Ureter (tissue), 1 donor: ENCODE data around the gene PDGFRA. TPM values are rescaled to one million over a fixed set of nuclear protein-coding genes. Genes with fewer than 3 reads are reported as not detected.
"Not testable (repeated sequence)": the region's sequence is repeated elsewhere in the genome, so short reads cannot be mapped to it uniquely, and the experiment has no call there.

Experiments
- DNase-seq: peaks from one replicate; pipeline ENCODE4 v3.0.0-alpha.2; 2020; ENCODE audit warnings: low spot score
- total RNA-seq: library from RNA; stranded (reverse); gene quantifications from one replicate; pipeline ENCODE4 v1.2.4, GENCODE V29; 2023
- donor health status: DM: yes; HTN: yes; CAD: no.

Gene PDGFRA
- total RNA-seq, 1 donor from 2014 or later = 96.5 TPM

DNA sequence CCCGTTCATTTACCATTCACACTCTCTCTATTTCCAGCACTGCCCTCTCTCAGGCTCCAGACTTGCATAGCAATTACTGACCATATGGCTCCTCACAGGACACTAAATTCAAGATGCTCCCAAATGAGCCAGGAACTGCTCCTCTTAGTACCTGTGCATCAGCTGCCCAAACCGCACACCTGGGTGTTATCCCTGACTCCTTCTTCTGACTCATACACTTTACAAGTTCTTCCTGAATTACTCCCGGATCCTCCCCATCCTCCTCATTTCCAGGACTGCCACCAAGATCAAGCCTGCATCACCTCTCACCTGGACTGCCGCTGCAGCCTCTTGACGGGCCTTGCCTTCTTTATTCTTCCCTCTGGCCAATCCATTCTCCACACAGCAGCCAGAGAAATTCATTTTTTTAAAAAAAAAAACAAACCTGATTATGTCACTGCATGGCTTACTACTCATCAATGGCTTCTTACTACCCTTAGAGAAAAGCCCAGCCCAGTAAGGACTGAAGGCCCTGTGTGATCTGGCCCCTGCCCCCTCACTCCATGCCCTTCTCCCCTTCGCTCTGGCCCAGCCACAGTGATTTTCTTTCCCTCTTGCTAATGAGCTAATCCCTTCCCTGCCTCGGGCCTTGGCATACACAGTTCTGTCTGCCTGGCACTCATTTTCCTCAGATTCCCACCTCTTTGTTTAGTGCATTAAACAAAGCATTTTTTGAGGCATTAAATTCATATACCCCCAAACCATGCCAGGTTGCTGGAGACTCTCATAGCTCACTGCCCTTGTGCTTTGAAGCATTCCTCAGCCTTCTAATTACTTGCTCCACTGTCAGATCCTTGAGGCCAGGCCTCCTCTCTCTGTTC lies 92.0 kb downstream of the PDGFRA start:
- no peak for DNase-seq

DNA sequence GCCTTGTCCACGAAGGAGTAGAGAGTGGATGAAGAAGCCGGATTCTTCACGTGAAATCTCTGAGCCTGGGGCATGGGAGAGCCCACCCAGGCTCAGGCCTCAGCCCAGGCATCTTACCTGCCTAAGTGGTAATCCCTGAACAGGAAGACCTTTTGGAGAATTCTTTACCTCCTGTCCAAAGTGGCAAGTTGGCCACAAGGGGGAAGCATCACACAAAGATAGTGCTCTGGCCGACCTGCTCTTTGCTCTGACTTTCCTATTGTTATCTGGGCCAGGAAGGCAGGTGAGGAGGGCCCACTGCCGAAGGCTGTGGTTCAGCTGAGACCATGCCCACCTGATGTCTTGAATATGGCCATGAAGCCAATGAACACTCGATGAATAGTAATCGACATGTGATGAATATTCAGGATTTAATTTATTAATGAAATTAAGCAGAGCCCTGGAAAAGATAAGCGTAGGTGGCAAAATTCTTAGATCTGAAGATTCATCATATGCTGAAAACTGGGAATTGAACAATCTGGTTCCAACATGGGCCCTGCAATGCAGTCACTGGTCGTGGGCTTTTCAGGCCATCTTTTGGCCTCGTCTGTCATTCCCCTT lies 93.8 kb downstream of the PDGFRA start:
- DNase-seq = peak; percentile 74

DNA sequence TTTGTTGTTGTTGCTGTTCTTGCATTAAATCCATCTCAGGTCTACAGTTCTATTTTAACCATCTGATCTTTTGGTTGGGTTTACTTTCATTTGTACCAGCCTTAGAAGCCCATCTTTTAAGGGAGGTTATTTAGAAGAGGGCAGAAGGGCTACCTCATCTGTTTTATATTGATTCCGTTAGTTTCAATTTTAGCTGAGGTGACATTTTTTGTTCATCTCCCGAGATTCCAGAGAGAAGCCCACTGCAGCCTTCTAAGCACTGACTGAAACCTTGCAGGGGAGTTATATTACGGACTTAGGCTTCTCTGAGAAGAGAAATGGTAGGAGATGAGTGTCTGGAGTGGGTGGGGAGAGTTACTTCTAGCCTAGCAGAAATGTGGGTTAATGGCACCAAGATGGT lies 101.8 kb downstream of the PDGFRA start:
- DNase-seq = no peak

DNA sequence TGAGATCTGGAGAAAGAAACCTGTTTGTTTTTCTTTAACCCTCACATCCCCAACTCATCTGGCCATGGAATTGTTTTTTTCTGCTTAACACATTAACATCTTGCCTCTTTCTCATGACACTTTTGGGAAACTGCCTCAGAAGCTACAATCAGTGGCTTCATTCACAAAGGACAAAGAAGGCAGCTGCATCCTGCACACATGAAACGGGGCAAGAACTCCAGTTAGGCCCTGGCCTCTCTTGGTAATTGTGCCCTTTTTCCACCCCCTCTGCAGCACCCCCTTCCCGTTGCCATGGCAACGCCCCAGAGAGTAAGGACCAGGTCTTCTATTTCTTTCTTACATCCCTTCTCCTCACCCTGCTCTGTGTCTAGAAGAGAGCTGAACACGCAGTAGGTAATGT lies 103.4 kb downstream of the PDGFRA start:
- DNase-seq = no peak

DNA sequence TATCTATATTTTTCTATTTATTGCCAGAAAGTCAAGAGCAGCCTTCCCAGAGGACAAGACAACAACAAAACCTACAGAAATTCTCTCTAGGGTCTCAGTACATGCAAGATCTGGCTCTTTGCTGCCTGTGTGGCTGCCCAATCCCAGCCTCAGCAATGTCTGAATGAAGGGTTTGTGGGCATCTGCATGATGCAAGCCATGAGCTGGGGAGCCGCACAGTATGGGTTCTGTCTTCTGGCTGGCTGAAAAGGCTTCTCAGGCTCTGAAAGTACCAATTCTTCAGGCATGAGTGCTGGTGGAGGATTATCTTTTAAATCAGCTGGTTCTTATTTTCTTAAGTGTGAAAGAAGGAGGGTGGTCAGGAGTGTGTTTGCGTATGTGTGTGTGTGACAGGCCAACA lies 104.6 kb downstream of the PDGFRA start:
- DNase-seq = no peak

DNA sequence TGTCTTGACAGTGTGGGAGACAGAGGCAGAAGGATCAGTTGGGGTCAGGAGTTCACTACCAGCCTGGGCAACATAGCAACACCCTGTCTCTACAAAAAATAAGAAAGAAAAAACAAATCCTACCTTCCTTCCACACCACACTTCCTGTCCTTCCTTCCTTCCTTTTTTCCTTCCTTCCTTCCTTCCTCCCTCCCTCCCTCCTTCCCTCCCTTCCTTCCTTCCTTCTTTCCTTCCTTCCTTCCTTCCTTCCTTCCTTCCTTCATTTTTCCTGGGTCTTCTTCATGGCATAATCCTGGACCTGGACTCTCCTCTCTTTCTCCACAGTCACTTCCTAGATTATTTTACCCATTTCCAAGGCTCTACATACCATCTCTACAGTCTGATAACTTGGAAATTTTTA lies 105.7 kb downstream of the PDGFRA start:
- not testable (repeated sequence) for DNase-seq

DNA sequence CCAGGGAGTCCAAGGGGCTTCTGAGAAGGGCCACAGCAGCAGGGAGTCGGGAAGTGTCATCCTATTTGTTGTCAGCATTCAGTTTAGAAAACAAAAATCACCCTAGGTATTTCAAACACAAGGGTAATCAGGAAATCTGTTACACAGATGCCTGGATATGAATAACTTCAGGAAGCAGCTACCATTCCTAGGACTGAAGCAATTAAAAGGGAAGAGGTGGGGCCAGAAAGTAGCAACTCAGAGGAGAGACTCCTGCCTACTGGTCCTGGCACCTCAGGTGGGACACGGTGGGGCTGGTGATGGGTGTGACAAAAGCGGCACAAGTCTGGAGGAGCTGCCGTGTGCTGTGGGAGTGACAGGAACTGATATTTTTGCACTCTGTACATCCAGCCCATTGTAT lies 107.9 kb downstream of the PDGFRA start:
- no peak for DNase-seq

DNA sequence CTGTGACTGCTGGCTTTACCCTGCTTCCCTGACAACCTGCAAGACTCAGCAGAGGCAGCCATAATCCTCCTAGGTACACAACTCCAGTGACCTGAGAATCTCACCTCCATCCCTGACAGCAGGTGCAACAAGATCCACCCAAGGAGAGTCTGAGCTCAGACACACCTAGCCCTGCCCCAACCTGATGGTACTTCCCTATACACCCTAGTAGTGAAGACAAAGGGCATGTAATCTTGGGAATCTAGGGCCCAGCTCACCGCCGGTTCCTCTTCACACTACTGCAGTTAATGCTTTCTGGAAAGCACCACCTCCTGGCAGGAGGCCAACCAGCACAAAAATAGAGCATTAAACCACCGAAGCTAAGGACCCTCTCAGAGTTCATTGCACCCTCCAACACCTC lies 113.0 kb downstream of the PDGFRA start:
- DNase-seq = not testable (repeated sequence)

Other genes starting within 250 kb of the PDGFRA start
- 22.8 TPM for gene CHIC2, start 164.7 kb upstream of the PDGFRA start, total RNA-seq
- gene GSX2, start 129.1 kb upstream of the PDGFRA start, total RNA-seq = not detected